ES-I3 (cell line): ENCODE measurements around the gene ACCSL.

Experiments
- H3K36me3 ChIP-seq: 2 replicates; pipeline ENCODE4 v1.6.1; 2013; ENCODE audit warnings: mild to moderate bottlenecking, low read length, control low read depth, moderate library complexity; ENCODE audit not compliant: insufficient read depth
- H3K4me1 ChIP-seq: 2 replicates; pipeline ENCODE4 v1.6.1; 2013; ENCODE audit warnings: mild to moderate bottlenecking, control low read depth, low read length; ENCODE audit not compliant: insufficient read depth
- H3K9ac ChIP-seq: 2 replicates; pipeline ENCODE4 v1.6.1; 2013; ENCODE audit warnings: low read depth, mild to moderate bottlenecking, low read length, moderate library complexity
- H3K9me3 ChIP-seq: 2 replicates; pipeline ENCODE4 v1.6.1; 2013; ENCODE audit warnings: mild to moderate bottlenecking, low read length, moderate library complexity; ENCODE audit not compliant: control insufficient read depth, insufficient read depth

Gene ACCSL

DNA sequence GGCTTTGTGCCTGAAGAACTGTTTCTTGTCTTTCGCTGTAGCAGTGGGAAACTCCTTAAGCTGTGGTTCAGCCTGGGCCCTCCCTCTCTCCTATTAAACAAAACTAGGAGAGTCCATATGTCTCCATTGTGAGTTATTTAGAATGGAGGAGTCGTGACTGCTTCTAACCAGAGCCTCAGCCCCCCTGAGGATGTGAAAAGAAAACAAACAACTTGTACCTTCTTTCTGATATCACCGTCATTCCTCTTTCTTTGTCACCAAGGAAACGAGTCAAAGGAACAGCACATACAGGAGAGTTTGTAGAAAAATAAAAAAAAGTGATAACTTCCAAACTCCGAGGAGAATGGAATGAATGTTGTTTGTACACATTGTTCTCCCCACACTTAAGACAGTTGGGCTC lies 36.1 kb downstream of the ACCSL start:
- Histone ChIP-seq H3K36me3 (no peaks in the 10 kb centered on the region; the same call in 1 of the 2 replicates), H3K4me1 (no peaks in the 10 kb centered on the region), H3K9me3 (peaks cover 2% of the 10 kb centered on the region), H3K9ac (no peak overlapping the region)

DNA sequence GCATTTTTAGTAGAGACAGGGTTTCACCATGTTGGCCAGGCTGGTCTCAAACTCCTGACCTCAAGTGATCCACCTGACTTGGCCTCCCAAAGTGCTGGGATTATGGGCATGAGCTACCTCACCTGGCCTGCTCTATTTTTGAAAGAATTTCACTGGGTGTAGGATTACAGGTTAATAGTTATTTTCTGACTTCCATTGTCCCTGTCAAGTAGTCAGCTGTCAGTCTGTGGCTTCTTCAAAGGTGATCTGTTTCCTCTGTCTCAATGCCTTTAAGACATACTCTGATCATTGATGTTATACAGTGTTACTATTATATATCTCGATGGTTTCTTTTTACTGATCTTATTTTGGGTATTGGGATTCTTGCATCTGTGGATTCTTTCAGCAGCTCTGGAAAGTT lies 37.5 kb downstream of the ACCSL start:
- no peak overlapping the region for H3K9ac ChIP-seq
- peaks cover 2% of the 10 kb centered on the region for H3K9me3 ChIP-seq
- no peaks in the 10 kb centered on the region; the same call in 1 of the 2 replicates for H3K36me3 ChIP-seq
- H3K4me1 ChIP-seq, result no peaks in the 10 kb centered on the region

DNA sequence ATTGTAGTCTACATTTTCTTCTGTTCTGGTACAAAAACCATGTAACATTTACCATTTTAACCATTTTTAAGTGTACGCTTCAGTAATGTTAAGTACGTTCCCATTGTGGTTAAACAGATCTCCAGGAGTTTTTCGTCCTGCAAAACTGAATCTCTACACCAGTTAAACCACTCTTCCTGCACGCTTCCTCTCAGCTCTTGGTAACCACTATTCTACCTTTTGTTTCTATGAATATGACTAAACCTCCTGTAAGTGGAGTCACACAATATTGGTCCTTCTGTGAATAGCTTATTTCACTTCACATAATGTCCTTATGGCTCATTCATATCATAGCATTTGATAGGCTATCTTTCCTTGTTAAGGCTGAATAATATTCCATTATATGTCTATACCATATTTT lies 40.6 kb downstream of the ACCSL start:
- Histone ChIP-seq H3K36me3 (no peaks in the 10 kb centered on the region; the same call in 1 of the 2 replicates), H3K9me3 (peaks cover 2% of the 10 kb centered on the region), H3K4me1 (no peaks in the 10 kb centered on the region), H3K9ac (no peak overlapping the region)

DNA sequence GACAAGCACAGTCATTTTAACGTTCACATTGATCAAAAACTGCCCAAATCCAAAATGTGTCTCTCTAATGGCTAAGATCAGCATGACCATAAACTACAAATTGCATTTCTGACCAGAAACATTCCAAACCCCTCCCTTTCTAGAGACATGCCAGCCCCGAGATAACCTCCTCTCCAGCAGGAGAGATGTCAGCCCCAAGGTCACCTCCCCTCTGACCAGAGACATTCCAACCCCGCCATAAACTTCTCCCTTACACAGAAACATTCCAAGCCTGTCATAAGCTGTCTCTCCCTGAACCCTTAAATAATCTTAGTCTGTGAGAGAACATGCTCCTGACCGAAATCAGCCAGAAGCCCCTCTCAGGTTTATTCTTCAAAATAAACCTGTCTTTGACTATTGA lies 41.1 kb downstream of the ACCSL start:
- Histone ChIP-seq H3K9ac (no peak overlapping the region), H3K9me3 (peaks cover 2% of the 10 kb centered on the region), H3K36me3 (no peaks in the 10 kb centered on the region; the same call in 1 of the 2 replicates), H3K4me1 (no peaks in the 10 kb centered on the region)

DNA sequence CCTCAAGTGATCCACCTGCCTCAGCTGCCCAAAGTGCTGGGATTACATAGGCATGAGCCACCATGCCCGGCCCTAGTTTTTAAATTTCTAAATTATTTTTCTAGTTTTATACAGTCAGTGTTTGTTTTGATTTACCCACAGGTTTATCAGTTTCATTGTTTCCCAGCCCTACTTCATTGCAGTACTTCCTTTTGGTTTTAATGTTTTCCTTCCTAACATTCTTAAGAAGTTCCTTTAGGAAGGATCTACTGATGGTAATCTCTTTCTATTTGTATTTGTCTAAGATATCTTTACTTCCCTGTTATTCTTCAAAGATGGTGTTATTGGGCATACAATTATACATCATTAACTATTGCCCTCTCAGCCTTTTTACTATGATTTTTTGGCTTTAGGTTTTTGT lies 42.8 kb downstream of the ACCSL start:
- Histone ChIP-seq H3K4me1 (no peaks in the 10 kb centered on the region), H3K36me3 (no peaks in the 10 kb centered on the region; the same call in 1 of the 2 replicates), H3K9me3 (peaks cover 2% of the 10 kb centered on the region), H3K9ac (no peak overlapping the region)

DNA sequence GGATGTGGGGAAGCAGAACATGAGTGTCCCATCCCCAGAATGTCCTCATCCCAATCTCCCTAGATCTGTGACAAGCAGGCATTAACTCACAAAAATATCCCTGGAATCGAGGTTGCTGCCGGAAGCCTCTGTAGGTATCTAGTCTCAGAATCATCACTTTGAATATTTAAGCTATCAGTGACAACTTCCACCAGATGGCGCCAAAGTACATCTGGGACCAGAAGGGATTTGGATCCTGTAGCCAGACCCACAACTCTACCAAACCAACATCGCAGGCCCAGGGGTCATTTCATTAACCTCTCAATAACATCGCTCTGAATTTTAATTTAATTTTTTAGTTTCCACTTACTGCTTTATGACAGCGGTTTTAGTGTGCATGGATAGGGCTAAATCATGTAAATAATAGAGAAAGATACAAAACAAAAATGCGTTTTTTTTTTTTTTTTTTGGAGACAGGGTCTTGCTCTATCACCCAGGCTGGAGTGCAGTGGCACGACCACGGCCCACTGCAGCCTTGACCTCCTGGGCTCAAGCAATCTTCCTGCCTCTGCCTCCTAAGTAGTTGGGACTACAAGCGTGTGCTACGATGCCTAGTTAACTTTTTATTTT lies 46.6 kb downstream of the ACCSL start:
- Histone ChIP-seq H3K36me3 (no peaks in the 10 kb centered on the region), H3K4me1 (no peaks in the 10 kb centered on the region; the same call in 1 of the 2 replicates), H3K9me3 (no peaks in the 10 kb centered on the region), H3K9ac (no peak overlapping the region)

DNA sequence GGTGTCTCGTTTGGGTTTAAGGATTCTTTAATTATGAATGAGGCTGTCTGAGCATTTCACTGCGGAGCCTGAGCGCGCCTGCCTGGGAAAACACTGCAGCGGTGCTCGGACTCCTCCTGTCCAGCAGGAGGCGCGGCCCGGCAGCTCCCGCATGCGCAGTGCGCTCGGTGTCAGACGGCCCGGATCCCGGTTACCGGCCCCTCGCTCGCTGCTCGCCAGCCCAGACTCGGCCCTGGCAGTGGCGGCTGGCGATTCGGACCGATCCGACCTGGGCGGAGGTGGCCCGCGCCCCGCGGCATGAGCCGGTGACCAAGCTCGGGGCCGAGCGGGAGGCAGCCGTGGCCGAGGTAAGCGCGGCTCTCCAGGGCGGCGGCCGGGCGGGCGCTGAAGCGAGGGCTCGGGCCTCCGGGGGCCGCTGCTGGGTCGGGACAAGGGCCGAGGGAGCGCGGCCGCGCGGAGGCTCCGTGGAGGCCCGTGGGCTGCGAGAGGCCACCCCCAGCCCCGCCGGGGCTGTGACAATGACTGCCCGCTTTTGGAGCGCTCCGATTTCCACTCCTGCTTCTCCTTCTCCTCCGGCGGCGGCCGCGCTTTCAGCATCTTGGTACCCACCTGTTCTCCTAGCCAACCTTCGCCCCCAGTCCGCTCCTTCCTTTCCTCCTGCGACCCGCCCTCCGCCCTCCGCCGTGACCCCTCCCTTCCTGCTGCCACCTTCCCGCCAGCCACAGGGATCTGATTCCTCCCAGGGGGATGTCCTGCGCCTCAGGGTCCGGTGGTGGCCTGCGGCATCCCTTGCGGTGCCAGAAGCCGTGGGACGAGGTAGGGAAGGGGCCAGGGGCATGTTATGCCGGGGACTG lies 48.0 kb downstream of the ACCSL start, which contains the start of gene EXT2:
Gene EXT2 (plus strand): TSS at position 173 of the 854 bp plus-strand sequence. CDS start 12,035 bp downstream, outside the sequence.
- H3K36me3 ChIP-seq, result no peaks in the 10 kb centered on the region
- H3K9ac ChIP-seq, result peak within 1 kb of the TSS; percentile 91
- no peaks in the 10 kb centered on the region; the same call in 1 of the 2 replicates for H3K4me1 ChIP-seq
- no peaks in the 10 kb centered on the region for H3K9me3 ChIP-seq

DNA sequence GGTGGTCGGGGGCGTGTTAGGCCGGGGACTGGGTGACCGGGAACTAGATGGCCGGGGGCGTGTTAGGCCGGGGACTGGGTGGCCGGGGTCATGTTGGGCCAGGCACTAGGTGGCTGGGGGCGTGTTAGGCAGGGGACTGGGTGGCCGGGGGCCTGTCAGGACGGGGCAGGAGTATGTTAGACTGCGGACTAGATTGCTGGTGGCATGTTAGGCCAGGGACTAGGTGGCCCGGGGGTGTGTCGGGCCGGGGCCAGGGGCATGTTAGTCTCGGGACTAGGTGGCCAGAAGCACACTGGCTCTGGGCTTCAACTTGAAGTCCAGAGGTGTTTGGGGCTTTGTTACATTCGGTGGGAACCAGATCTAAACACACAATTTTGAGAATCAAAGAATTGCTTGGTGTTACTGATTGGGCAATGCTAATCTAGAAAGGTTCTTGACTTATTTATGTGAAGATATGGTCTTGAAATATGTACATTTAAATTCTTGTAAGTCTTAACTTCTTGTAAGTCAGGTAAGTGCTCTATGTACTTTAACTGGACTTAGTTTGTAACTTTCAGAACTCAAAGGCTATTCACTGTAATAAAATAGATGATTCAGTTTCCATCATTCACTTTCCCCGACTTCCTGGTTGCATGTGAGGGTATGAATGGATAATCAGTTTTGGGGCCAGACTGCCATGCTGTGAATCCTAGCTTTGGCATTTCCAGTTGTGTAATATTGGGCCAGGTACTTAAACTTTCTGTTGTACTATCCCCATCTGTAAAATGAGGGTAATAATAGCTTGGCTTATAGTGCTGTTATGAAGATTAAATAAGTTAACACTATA lies 48.8 kb downstream of the ACCSL start:
- Histone ChIP-seq H3K4me1 (no peaks in the 10 kb centered on the region; the same call in 1 of the 2 replicates), H3K9ac (peak overlapping the region; percentile 91; the same call in 1 of the 2 replicates), H3K9me3 (no peaks in the 10 kb centered on the region), H3K36me3 (no peaks in the 10 kb centered on the region)

DNA sequence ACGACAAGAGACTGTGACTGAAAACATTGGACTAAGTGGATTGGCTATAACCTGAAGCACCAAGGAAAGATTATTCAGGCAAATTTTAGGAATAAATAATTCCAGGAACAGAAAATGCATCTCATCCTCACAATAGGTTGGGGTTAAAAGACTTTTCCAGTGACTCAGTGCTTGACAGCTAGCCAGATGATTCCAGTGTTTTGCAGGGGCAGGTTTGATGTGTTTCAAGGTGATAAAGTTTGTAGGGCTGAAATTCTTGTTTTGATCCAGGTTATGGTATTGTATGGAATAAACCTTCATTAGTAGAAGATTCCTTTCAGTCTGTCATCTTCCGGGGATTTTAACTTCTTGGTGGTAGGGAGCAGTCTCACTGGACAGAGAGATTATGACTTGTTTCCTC lies 50.0 kb downstream of the ACCSL start:
- Histone ChIP-seq H3K36me3 (no peaks in the 10 kb centered on the region), H3K9ac (no peak overlapping the region), H3K9me3 (no peaks in the 10 kb centered on the region), H3K4me1 (no peaks in the 10 kb centered on the region; the same call in 1 of the 2 replicates)

DNA sequence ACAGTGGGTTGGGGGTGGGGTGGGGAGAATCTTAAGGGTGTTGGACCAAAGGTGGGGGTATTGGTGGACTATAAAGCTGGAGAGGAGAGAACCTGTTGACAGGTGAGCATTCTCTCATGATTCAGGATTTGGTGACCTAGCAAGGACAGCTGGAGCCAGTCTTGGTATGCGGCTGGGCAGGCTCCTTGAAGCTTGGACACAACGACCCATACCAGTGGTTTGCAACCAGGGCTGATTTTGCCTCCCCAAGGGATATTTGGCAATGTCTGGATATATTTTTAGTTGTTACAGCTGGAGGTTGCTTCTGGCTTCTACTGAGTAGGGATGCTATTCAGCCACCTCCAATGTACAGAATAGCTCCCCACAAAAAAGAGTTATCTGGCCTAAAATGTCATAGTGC lies 53.3 kb downstream of the ACCSL start:
- Histone ChIP-seq H3K36me3 (no peaks in the 10 kb centered on the region), H3K9me3 (no peaks in the 10 kb centered on the region)

DNA sequence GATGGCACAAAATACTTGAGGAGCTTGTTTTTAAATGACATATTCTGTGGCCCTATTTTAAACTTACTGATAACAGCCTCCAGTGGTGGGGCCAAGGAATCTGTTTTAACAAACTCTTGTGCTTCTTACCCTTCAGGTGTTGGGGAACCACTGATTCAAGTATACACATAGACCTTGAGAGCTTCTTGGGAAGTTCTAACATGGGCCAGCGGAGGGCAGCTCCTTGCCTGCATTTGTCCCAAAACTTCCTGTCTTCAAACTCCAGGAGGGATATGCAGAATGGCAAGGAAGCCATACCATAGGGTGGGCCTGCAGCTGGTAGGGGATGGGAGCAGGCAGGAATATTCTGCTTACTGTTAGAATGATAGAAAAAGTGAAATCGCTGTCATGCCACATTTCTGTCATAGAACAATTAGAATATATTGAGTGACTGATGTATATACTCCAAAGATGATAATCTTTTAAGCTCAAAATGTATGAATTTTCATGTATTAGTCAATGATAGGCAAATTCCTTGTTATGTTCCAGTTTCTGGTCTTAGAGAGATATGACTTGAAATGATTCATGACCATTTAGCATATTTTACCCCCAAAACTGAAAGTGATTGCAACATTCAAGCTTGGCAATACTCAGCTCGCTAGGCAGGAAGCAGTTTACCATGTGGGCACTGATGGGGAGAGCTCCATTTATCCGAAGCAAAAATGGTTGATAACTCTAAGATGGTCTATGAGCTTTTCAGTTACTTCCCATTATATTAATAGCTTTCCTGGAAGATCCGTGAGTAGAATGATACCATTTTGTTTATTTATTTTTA lies 56.9 kb downstream of the ACCSL start:
- Histone ChIP-seq H3K9ac (no peak overlapping the region), H3K9me3 (no peaks in the 10 kb centered on the region), H3K36me3 (no peaks in the 10 kb centered on the region), H3K4me1 (no peaks in the 10 kb centered on the region)

More for the DNA sequence above, 53.3 kb downstream of the ACCSL start:
- no peak overlapping the region for H3K9ac ChIP-seq
- no peaks in the 10 kb centered on the region; the same call in 1 of the 2 replicates for H3K4me1 ChIP-seq

DNA sequence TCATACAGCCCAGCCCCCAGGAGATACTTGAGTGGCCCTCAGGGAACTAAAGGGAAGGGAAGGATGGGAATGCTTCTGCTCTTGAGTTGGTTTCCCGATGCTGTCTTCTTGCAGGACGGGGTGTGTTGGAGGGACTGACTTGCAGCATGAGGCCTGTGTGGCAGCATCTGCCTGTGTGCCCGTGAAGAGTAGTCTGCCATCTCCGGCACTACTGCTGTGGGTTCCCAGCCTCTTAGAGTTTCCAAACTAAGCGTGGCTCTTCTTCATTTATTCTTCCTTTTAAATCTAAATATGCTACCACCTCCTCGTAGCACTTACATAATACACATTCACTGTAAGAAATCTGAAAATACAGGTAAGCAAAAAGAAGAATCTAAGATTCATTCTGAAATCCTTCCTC lies 60.5 kb downstream of the ACCSL start:
- no peak overlapping the region for H3K9ac ChIP-seq
- H3K9me3 ChIP-seq, result no peaks in the 10 kb centered on the region
- no peaks in the 10 kb centered on the region for H3K4me1 ChIP-seq
- no peaks in the 10 kb centered on the region for H3K36me3 ChIP-seq
